Bronchus fibroblast of lung (primary cell): ENCODE data around the gene PLK5. TPM values are rescaled to one million over a fixed set of nuclear protein-coding genes. Genes with fewer than 3 reads are reported as not detected.

ENCODE experiments used
- total RNA-seq: library from RNA; depleted of rRNA; stranded (reverse); fragments of >200 nt; gene quantifications from 2 replicates; pipeline ENCODE4 v1.2.3, GENCODE V29; 2015

PLK5 gene
- total RNA-seq, result not detected in 2 replicates

GRCh38 chr19:1523412-1524286 is at the start of gene PLK5:
Gene PLK5 (plus strand): TSS chr19:1524077. CDS start chr19:1526997, 2,920 bp downstream.

GRCh38 chr19:1478934-1479707 is 44.8 kb upstream of the PLK5 start, which contains the start of gene C19orf25:
Gene C19orf25 (minus strand): TSS chr19:1479215. CDS start chr19:1478903, 312 bp downstream.

GRCh38 chr19:1490311-1491113 is 33.4 kb upstream of the PLK5 start, which contains the start of gene PCSK4:
Gene PCSK4 (minus strand): TSS chr19:1490350. CDS start chr19:1490346, 4 bp downstream.

GRCh38 chr19:1491114-1491848 is 32.6 kb upstream of the PLK5 start, which contains the start of gene REEP6:
Gene REEP6 (plus strand): TSS chr19:1491181. CDS start chr19:1491270, 89 bp downstream.

GRCh38 chr19:1512671-1513498 is 11.0 kb upstream of the PLK5 start, which contains the start of gene ADAMTSL5:
Gene ADAMTSL5 (minus strand): TSS chr19:1513019. CDS start chr19:1510943, 2,076 bp downstream.

GRCh38 chr19:1568320-1569019 is 44.6 kb downstream of the PLK5 start, which contains the start of gene MEX3D:
Gene MEX3D (minus strand): TSS chr19:1568325. CDS start chr19:1568058, 267 bp downstream.

Other genes starting within 250 kb of the PLK5 start
- gene FAM174C, start 248.5 kb upstream of the PLK5 start, total RNA-seq, result 57.2 and 66.0 TPM in 2 replicates
- gene EFNA2, start 238.2 kb upstream of the PLK5 start, total RNA-seq, result not detected in 2 replicates
- 187 and 192 TPM in 2 replicates for gene NDUFS7, start 140.2 kb upstream of the PLK5 start, total RNA-seq
- 37.5 and 55.8 TPM in 2 replicates for gene GAMT, start 122.5 kb upstream of the PLK5 start, total RNA-seq
- 117 and 138 TPM in 2 replicates for gene DAZAP1, start 116.5 kb upstream of the PLK5 start, total RNA-seq
- gene RPS15, start 85.7 kb upstream of the PLK5 start, total RNA-seq, result 3,175 and 3,222 TPM in 2 replicates
- under 0.01 TPM in 2 replicates for gene APC2, start 74.0 kb upstream of the PLK5 start, total RNA-seq
- 34.3 and 35.2 TPM in 2 replicates for gene C19orf25, start 44.9 kb upstream of the PLK5 start, total RNA-seq
- gene PCSK4, start 33.7 kb upstream of the PLK5 start, total RNA-seq, result 1.2 and 1.6 TPM in 2 replicates
- 2.2 and 2.5 TPM in 2 replicates for gene REEP6, start 32.9 kb upstream of the PLK5 start, total RNA-seq
- gene ADAMTSL5, start 11.1 kb upstream of the PLK5 start, total RNA-seq, result 1.2 and 2.0 TPM in 2 replicates
- gene MEX3D, start 44.2 kb downstream of the PLK5 start, total RNA-seq, result 41.9 and 50.9 TPM in 2 replicates
- 120 and 127 TPM in 2 replicates for gene MBD3, start 68.8 kb downstream of the PLK5 start, total RNA-seq
- gene UQCR11, start 81.4 kb downstream of the PLK5 start, total RNA-seq, result 97.7 and 103 TPM in 2 replicates
- 170 and 180 TPM in 2 replicates for gene TCF3, start 128.5 kb downstream of the PLK5 start, total RNA-seq
- not detected in 2 replicates for gene ONECUT3, start 229.4 kb downstream of the PLK5 start, total RNA-seq